GM19467 (cell line): ENCODE data around the gene PALS2.
A peak's percentile ranks its signal among the peaks of the same experiment; 100 is the strongest.

Source experiments
- ATAC-seq: cut with Tn5 transposase; IDR thresholded peaks from one replicate; pipeline ENCODE4 v1.9.1; 2021; ENCODE audit warnings: mild to moderate bottlenecking, moderate library complexity; ENCODE audit not compliant: unreplicated experiment

PALS2 gene

DNA sequence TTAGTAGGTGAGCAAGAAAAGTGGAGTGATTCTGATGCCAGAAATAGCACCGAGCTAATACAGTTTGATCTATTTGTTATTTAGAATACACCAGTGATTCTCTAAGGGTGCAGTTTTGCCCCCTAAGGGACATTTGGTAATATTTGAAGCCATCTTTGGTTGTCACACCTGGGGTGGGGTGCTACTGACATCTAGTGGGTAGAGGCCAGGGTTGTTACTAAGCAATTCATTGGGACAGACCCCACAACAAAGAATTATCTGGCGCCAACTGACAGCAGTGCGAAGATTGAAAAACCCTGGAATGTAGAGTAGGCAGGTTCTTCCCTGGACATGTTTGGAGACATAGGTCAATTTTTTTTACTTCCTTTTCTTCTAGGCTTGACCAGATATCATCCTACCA, 14.6 kb downstream of the PALS2 start:
- no peak for ATAC-seq

GRCh38 chr7:24591152-24591551, 17.9 kb downstream of the PALS2 start:
- no peak for ATAC-seq

GRCh38 chr7:24595671-24596418, 22.6 kb downstream of the PALS2 start:
- peak; percentile 57 for ATAC-seq

- ATAC-seq = no peak
Observed at GRCh38 chr7:24597014-24597413, 23.8 kb downstream of the PALS2 start.

DNA sequence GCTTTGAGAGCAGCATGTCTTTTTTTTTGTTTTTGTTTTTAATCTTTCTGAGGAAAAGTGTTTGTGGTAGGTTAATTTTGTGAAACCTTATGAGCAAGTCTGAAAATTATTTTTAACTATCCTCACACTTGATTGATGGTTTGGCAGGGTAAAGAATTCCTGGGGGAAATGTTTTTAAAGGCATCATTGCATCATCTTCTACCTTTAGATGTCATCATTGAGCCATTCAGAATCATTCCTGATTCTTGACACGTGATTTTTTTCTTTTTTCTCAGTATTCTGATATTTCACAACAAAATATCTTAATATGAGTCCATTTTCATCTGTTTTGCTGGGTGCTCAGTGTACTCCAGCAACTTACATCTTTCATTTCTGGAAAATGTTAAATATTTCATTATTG, 28.3 kb downstream of the PALS2 start:
- no peak for ATAC-seq

DNA sequence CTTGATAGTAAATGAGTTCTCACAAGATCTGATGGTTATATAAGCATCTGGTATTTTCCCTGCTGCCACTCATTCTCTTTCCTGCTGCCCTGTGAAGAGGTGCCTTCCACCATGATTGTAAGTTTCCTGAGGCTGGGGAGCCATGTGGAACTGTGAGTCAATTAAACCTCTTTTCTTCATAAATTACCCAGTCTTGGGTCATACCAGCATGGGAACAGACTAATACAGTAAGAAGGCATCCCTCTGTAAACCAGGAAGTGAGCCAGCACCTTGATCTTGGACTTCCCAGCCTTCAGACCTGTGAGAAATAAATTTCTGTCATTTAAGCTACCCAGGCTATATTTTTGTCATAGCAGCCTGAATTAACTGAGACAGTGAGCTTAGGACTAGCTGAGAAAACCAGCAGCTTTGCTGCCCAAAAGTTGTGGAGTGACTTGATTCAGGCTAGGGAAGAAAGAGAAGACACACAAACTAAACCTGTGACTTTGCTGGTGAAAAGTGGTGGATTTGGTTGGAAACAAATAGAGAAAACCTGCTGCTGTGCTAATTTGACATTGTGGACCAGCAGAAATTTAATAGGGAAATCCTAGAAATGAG, 29.7 kb downstream of the PALS2 start:
- ATAC-seq = no peak

DNA sequence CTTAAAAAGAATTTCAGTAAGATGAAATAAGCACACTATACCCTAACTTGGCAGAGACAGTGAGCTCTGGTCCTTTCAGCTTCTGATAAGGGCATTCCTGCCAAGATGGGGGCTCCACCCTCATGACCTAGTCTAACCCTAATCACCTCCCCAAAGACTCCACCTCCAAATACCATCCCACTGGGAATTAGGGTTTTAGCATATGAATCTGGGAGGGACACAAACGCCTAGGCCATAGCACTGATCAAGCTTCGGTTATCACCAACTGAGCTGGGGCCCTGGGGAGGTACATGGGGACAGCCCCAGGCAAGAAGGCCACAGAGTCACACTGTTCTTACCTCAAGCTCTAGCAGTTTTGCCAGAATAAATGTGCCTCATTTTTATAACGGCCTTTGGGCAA, 31.4 kb downstream of the PALS2 start:
- ATAC-seq = no peak

DNA sequence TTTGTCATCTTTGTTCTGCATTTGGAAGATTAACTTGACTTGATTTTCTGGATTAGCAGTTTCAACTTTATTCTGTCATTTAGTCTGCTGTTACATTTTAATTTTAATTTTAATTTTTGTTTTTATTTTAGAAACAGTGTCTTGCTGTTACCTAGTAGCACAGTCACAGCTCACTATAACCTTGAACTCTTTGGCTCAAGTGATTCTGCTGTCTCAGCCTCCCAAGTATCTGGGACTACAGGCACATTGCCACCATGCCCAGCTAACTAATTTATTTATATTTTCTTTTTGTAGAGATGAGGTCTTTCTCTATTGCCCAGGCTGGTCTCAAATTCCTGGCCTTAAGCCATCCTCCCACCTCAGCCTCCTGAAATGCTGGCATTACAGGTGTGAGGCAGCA, 35.3 kb downstream of the PALS2 start:
- ATAC-seq = no peak

DNA sequence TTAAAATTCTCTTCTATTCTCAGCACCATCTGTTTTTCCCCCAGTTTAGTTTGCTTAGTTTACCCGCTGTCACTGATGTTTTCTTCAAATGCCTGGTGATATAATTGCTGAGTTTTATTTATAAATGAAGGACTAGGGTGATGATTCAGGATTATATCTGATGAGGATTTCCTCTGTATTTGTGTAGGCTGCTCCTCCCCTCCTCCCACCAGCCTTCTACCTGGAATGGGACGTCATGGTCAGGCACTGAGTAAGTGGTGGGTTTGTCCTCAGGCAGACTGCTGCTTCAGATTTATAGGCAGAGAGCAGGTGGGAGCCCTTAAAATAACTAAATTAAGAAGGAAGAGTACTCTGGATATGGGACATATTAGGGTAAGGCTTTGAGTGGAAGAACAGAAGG, 35.8 kb downstream of the PALS2 start:
- ATAC-seq = no peak

DNA sequence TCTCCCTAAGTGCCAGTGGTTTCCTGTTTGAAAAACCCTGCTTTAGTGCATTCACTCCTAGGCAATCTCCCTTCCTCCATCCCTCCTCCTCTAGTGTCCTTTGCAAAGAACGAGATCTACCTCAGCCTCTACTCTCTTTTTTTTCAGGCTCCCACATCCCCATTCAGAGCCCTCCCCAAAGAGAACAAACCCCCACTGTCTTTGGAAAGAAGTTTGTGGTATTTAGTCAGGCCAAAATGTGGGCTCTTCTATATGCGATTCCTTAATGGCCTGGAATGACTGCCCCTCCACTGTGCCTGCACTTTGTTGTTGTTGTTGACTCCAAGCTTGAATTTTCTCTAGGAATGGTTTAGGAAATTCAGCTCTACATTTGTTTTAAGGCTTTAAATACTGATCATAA, 36.3 kb downstream of the PALS2 start:
- no peak for ATAC-seq

GRCh38 chr7:24611130-24611529, 37.9 kb downstream of the PALS2 start:
- no peak for ATAC-seq

- no peak for ATAC-seq
Observed at GRCh38 chr7:24617957-24618616, 44.8 kb downstream of the PALS2 start.

GRCh38 chr7:24619978-24620377, 46.7 kb downstream of the PALS2 start:
- no peak for ATAC-seq

GRCh38 chr7:24622646-24623182, 49.5 kb downstream of the PALS2 start:
- no peak for ATAC-seq
